NB4 (cell line): ENCODE measurements around the gene COPE.

Experiments
- CTCF ChIP-seq: IDR thresholded peaks from one replicate; pipeline ENCODE4 v1.5.1; 2012; ENCODE audit warnings: low read depth, low read length
- MAX ChIP-seq: IDR thresholded peaks from 2 replicates; pipeline ENCODE4 v1.6.1; 2011; ENCODE audit warnings: low read depth, low read length
- MYC ChIP-seq: IDR thresholded peaks from 2 replicates; pipeline ENCODE4 v1.6.1; 2011; ENCODE audit warnings: low read depth, low read length
- POLR2A ChIP-seq: IDR thresholded peaks from 2 replicates; pipeline ENCODE4 v1.6.1; 2011; ENCODE audit warnings: mild to moderate bottlenecking; ENCODE audit not compliant: insufficient read length; ENCODE audit errors: extremely low read depth

GRCh38 chr19:18869023-18869618, 50.1 kb downstream of the COPE start:
- TF ChIP-seq POLR2A (no peak), CTCF (no peak), MAX (no peak), MYC (no peak)
